Caco-2 (cell line): ENCODE measurements around the gene CDK2. TPM values are rescaled to one million over a fixed set of nuclear protein-coding genes. Genes with fewer than 3 reads are reported as not detected.
A peak's percentile ranks its signal among the peaks of the same experiment; 100 is the strongest.
"Not testable (repeated sequence)": the region's sequence is repeated elsewhere in the genome, so short reads cannot be mapped to it uniquely, and the experiment has no call there.

Experiments used
- BruUV-seq: library from RNA; stranded (reverse); fragments of 400-500 nt; replicated peaks from 2 replicates; lab custom pipeline; 2021; lab: Mats Ljungman, UMichigan
- CTCF ChIA-PET: fragments of 300-600 bp; sonication (Branson Sonifier 250); formaldehyde crosslinking; loops from one replicate; lab custom pipeline; 2022; ENCODE audit warnings: antibody characterized with exemption; lab: Charles Lee
- POLR2A ChIA-PET: fragments of 300-600 bp; sonication (Branson Sonifier 250); formaldehyde crosslinking; loops from one replicate; lab custom pipeline; 2022; ENCODE audit warnings: antibody characterized with exemption; lab: Charles Lee
- DNase-seq, 2 experiments: peaks; one replicate each; pipeline versions ENCODE4 v3.0.0 to v3.0.0-alpha.2; 2020 to 2022
- H3K27me3 ChIP-seq: replicated peaks from 2 replicates; pipeline ENCODE4 v1.6.0; 2011; ENCODE audit warnings: low read length; ENCODE audit not compliant: control insufficient read depth, insufficient read depth
- H3K36me3 ChIP-seq: 2 replicates; pipeline ENCODE4 v1.5.1; 2011; ENCODE audit warnings: low read length; ENCODE audit not compliant: control insufficient read depth, insufficient read depth
- H3K4me1 ChIP-seq: fragments of 250-450 bp; sonication (Bioruptor Pico); 2 replicates; pipeline ENCODE4 v1.5.1; 2020; ENCODE audit warnings: mild to moderate bottlenecking
- H3K4me3 ChIP-seq: 2 replicates; pipeline ENCODE4 v1.5.1; 2011; ENCODE audit warnings: low read depth, mild to moderate bottlenecking, control low read depth, low read length
- H3K9me3 ChIP-seq: fragments of 250-450 bp; sonication (Bioruptor Pico); 2 replicates; pipeline ENCODE4 v1.5.1; 2020; ENCODE audit warnings: mild to moderate bottlenecking, moderate library complexity
- H3K27ac Mint-ChIP-seq: one replicate; pipeline ENCODE4 v1.8.0; 2022; ENCODE audit warnings: mixed read lengths; ENCODE audit not compliant: unreplicated experiment
- H3K27me3 Mint-ChIP-seq: one replicate; pipeline ENCODE4 v1.8.0; 2022; ENCODE audit warnings: mixed read lengths; ENCODE audit not compliant: insufficient read depth, unreplicated experiment
- H3K36me3 Mint-ChIP-seq: one replicate; pipeline ENCODE4 v1.8.0; 2022; ENCODE audit warnings: mild to moderate bottlenecking, mixed read lengths; ENCODE audit not compliant: insufficient read depth, unreplicated experiment
- H3K4me1 Mint-ChIP-seq: one replicate; pipeline ENCODE4 v1.8.0; 2022; ENCODE audit warnings: low read depth, mixed read lengths; ENCODE audit not compliant: unreplicated experiment
- H3K4me3 Mint-ChIP-seq: one replicate; pipeline ENCODE4 v1.8.0; 2022; ENCODE audit warnings: mild to moderate bottlenecking, moderate library complexity, mixed read lengths; ENCODE audit not compliant: unreplicated experiment
- H3K9me3 Mint-ChIP-seq: one replicate; pipeline ENCODE4 v1.8.0; 2022; ENCODE audit warnings: mixed read lengths; ENCODE audit not compliant: unreplicated experiment
- intact Hi-C: fragments of 100-400 bp; cut with micrococcal nuclease; formaldehyde crosslinking; loops from one replicate; pipeline ENCODE4 v1.10.0; 2022; ENCODE audit not compliant: unreplicated experiment
- total RNA-seq: library from RNA; stranded (reverse); gene quantifications from 2 replicates; pipeline ENCODE4 v1.2.3, GENCODE V29; 2022
- TF ChIP-seq, protein P1 (sequence below), 2 experiments: fragments of 200-600 bp in 1 of 2; IDR thresholded peaks; 1 replicate in 1 of 2; 2 replicates in 1 of 2; pipeline versions ENCODE4 v1.5.1 to v1.8.0; 2011 to 2022; ENCODE audit warnings: antibody characterized with exemption in 1 of 2, control low read depth in 1 of 2, inconsistent platforms in 1 of 2, low read depth in 1 of 2, low read length in 1 of 2, mild to moderate bottlenecking in 1 of 2, moderate library complexity in 1 of 2; ENCODE audit not compliant: insufficient read depth in 1 of 2, severe bottlenecking in 1 of 2, unreplicated experiment in 1 of 2

Gene CDK2
- total RNA-seq, 1 experiment from 2014 or later = 110 TPM

DNA sequence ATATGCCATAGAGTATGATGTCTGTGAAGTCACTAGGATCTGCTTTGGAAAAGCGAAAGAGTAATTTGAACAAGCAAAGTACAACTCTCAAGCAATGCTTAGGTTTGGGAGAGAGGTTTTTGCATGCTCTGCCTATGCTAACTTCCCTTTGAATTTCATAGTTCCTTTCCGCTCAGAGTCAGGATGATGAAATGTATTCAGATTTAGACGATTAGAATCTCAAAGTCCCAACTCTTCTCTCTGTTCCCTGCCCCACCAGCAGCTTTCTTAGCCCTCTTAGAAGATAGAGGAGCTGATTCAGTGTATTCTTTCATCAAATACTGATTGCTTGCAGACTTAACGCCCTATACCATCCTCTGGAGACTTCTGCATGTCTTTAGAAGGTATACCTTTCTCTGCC lies 18.7 kb downstream of the CDK2 start:
- no peaks in the 10 kb centered on the region for H3K27me3 ChIP-seq
- Mint-ChIP-seq H3K4me1 (no peaks in the 10 kb centered on the region), H3K27ac (no peak overlapping the region), H3K36me3 (peaks cover 69% of the 10 kb centered on the region), H3K9me3 (no peaks in the 10 kb centered on the region), H3K4me3 (no peak overlapping the region), H3K27me3 (no peaks in the 10 kb centered on the region)
- no TSS peak for BruUV-seq
- H3K4me3 ChIP-seq = no peak overlapping the region
- DNase-seq = no peak
- ChIA-PET POLR2A (no interaction called here), CTCF (interaction anchor here (0.6 kb wide), 1 partner anchor 10 kb away, joined by 6 read pairs; no protein-coding TSS in a partner anchor)
- no peaks in the 10 kb centered on the region for H3K9me3 ChIP-seq
- TF ChIP-seq, protein P1, sequence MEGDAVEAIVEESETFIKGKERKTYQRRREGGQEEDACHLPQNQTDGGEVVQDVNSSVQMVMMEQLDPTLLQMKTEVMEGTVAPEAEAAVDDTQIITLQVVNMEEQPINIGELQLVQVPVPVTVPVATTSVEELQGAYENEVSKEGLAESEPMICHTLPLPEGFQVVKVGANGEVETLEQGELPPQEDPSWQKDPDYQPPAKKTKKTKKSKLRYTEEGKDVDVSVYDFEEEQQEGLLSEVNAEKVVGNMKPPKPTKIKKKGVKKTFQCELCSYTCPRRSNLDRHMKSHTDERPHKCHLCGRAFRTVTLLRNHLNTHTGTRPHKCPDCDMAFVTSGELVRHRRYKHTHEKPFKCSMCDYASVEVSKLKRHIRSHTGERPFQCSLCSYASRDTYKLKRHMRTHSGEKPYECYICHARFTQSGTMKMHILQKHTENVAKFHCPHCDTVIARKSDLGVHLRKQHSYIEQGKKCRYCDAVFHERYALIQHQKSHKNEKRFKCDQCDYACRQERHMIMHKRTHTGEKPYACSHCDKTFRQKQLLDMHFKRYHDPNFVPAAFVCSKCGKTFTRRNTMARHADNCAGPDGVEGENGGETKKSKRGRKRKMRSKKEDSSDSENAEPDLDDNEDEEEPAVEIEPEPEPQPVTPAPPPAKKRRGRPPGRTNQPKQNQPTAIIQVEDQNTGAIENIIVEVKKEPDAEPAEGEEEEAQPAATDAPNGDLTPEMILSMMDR (IDR thresholded peaks at IDR 0.05; ENCODE audit: insufficient read depth in 1 of 2, low read depth in 1 of 2, low read length in 1 of 2, severe bottlenecking in 1 of 2, unreplicated experiment in 1 of 2) = no peak
- intact Hi-C loops = no loop called here
- peaks cover 3% of the 10 kb centered on the region for H3K36me3 ChIP-seq
- H3K4me1 ChIP-seq = no peaks in the 10 kb centered on the region

DNA sequence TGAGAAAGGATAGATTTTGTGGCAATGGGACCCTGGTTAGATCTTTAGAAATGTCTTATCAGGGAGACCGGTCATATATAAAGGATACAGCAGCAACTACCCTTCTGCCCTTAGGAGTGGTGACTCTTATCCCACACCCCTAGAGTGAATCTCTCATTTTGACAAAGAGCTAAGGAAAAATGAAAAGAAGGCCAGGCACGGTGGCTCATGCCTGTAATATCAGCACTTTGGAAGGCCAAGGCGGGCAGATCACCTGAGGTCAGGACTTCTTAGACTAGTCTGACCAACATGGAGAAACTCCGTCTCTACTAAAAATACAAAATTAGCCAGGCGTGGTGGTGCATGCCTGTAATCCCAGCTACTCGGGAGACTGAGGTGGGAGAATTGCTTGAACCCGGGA lies 19.3 kb downstream of the CDK2 start:
- H3K27ac Mint-ChIP-seq, H3K36me3 ChIP-seq, intact Hi-C loops, H3K4me3 Mint-ChIP-seq, BruUV-seq, H3K27me3 ChIP-seq, H3K9me3 ChIP-seq, H3K4me1 Mint-ChIP-seq, H3K9me3 Mint-ChIP-seq, CTCF ChIA-PET, POLR2A ChIA-PET, H3K27me3 Mint-ChIP-seq, H3K4me3 ChIP-seq, DNase-seq, H3K4me1 ChIP-seq: not testable (repeated sequence)
- H3K36me3 Mint-ChIP-seq = peaks cover 75% of the 10 kb centered on the region

DNA sequence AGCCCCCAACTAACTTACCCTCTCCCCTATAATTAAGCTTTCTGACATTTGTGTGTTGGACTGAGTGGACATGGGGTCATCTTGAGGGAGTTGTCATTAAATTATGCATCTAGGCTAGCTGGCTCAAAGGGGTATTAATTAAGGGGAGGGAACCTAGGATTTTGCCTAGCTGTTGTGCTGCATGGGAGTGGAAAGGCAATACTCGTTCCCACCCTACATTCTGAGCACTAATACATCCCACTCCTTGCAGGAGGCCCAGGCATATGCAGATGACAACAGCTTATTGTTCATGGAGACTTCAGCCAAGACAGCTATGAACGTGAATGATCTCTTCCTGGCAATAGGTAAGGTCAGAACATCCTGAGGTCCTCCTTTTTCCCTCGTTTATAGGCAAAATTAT lies 24.5 kb downstream of the CDK2 start:
- Histone ChIP-seq H3K4me1 (no peaks in the 10 kb centered on the region), H3K9me3 (no peaks in the 10 kb centered on the region), H3K4me3 (no peak overlapping the region), H3K27me3 (no peaks in the 10 kb centered on the region), H3K36me3 (peaks cover 3% of the 10 kb centered on the region)
- Mint-ChIP-seq H3K36me3 (peaks cover 75% of the 10 kb centered on the region), H3K4me1 (peaks cover 4% of the 10 kb centered on the region), H3K27ac (peak overlapping the region; percentile 59), H3K9me3 (no peaks in the 10 kb centered on the region), H3K27me3 (no peaks in the 10 kb centered on the region), H3K4me3 (no peak overlapping the region)
- BruUV-seq = no TSS peak
- POLR2A ChIA-PET = no interaction called here
- CTCF ChIA-PET = interaction anchor here (0.5 kb wide), 1 partner anchor 102 kb away, joined by 4 read pairs; no protein-coding TSS in a partner anchor
- DNase-seq = no peak
- intact Hi-C loops = no loop called here
- TF ChIP-seq, protein P1 (IDR thresholded peaks at IDR 0.05; ENCODE audit: insufficient read depth in 1 of 2, low read depth in 1 of 2, low read length in 1 of 2, severe bottlenecking in 1 of 2, unreplicated experiment in 1 of 2) = no peak
